Measurements from ENCODE around the gene C22orf39.

GRCh38 chr22:19470010-19470409, 22.5 kb upstream of the C22orf39 start:
- TF ChIP-seq, protein P1, sequence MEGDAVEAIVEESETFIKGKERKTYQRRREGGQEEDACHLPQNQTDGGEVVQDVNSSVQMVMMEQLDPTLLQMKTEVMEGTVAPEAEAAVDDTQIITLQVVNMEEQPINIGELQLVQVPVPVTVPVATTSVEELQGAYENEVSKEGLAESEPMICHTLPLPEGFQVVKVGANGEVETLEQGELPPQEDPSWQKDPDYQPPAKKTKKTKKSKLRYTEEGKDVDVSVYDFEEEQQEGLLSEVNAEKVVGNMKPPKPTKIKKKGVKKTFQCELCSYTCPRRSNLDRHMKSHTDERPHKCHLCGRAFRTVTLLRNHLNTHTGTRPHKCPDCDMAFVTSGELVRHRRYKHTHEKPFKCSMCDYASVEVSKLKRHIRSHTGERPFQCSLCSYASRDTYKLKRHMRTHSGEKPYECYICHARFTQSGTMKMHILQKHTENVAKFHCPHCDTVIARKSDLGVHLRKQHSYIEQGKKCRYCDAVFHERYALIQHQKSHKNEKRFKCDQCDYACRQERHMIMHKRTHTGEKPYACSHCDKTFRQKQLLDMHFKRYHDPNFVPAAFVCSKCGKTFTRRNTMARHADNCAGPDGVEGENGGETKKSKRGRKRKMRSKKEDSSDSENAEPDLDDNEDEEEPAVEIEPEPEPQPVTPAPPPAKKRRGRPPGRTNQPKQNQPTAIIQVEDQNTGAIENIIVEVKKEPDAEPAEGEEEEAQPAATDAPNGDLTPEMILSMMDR (IDR thresholded peaks at IDR 0.05): no peak
- no peak for TF ChIP-seq POLR2A (IDR thresholded peaks at IDR 0.05)

All from thyroid gland (tissue), 4 donors.